NCI-H1436 treated with DMSO at 0.1 percent for 48 hours (cell line): Measurements from ENCODE around the gene C1QA.

Source experiments
- DNase-seq: peaks from one replicate; lab custom pipeline; 2025; lab: John Stamatoyannopoulos, UW

C1QA gene

GRCh38 chr1:22612671-22613571 lies 23.5 kb upstream of the C1QA start:
- no peak for DNase-seq

DNA sequence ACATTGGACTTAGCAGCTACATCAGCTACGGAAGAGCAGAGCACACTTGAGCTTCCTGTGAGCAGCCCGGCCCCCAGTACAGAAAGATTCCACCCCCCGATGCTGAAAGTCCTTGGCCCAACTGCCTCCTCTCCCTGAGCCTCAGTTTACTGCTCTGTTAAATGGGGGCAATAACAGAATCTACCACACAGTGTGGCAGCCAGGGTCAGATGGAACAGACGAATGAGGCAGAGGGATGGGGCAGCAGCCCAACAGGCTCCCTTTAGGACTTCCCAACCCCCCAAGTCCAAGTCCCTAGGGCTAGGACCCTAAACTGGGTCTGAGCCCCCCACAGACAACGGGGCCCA lies 22.9 kb upstream of the C1QA start:
- no peak for DNase-seq

DNA sequence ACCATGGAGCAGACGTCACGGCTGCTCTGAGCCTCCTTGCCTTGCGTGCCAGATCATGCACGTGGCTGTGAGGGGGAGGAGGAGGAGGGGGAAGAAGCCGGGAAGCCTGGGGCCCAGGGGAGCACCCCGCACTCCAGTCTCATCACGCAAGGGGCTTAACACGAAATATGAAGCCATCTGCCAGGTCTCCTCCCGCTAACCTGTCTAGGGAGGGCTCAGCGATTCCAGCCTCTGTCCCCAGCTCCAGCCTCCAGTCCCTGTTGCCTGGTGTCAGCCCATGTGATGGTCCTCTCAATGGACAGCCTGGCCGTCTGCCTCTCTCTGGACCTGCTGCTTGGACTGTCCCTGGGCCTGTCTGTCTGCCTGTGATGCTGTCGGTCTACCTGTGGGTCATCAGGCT lies 22.5 kb upstream of the C1QA start:
- no peak for DNase-seq

- no peak for DNase-seq
Measured at GRCh38 chr1:22615886-22616285, 20.5 kb upstream of the C1QA start.

DNA sequence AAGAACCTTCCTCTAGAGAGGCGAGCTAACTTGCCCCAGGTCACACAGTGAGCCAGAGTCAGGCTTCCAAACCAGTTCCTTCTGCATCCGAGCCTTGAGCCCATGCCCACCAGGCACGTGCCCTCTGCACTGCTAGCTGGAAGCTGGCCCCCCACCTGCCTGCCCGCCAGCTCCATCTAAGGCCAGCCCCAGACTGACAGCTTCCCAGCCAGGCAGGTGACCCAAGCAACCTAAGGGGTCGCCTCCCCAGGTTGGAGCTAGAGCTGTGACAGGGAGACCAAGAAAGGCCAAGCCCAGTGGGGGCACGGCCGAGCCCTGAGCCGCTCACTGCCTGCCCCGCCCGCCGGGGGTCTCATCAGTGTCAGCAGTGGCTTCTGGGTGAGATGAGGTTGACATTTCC lies 19.9 kb upstream of the C1QA start:
- DNase-seq, result no peak

- DNase-seq, result no peak
Measured at GRCh38 chr1:22618056-22618455, 18.4 kb upstream of the C1QA start.

DNA sequence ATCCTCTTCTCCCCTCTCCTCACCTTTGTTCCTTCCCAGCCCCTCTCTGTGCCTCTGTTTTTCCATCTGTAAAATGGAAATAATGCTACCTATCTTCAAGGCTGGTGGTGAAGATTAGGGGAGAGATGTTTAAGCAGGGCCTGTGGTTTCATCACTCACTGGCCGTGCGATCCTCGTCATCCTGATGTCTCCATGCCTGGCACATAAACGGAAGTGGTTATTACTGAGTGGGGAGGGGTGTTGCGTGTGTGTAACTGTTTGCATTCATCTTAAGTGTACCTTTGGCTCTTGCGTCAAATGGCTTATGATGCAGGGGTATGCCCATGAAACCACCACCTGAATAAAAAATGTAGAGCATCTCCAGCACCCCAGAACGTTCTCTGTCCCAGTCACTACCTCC lies 17.2 kb upstream of the C1QA start:
- no peak for DNase-seq

- no peak for DNase-seq
Measured at GRCh38 chr1:22619798-22620197, 16.6 kb upstream of the C1QA start.

- DNase-seq, result no peak
Measured at GRCh38 chr1:22621761-22622160, 14.7 kb upstream of the C1QA start.

- no peak for DNase-seq
Measured at GRCh38 chr1:22625262-22625925, 11.0 kb upstream of the C1QA start.

GRCh38 chr1:22626237-22627157 lies 9.9 kb upstream of the C1QA start:
- no peak for DNase-seq

- no peak for DNase-seq
Measured at GRCh38 chr1:22627331-22627730, 9.1 kb upstream of the C1QA start.

DNA sequence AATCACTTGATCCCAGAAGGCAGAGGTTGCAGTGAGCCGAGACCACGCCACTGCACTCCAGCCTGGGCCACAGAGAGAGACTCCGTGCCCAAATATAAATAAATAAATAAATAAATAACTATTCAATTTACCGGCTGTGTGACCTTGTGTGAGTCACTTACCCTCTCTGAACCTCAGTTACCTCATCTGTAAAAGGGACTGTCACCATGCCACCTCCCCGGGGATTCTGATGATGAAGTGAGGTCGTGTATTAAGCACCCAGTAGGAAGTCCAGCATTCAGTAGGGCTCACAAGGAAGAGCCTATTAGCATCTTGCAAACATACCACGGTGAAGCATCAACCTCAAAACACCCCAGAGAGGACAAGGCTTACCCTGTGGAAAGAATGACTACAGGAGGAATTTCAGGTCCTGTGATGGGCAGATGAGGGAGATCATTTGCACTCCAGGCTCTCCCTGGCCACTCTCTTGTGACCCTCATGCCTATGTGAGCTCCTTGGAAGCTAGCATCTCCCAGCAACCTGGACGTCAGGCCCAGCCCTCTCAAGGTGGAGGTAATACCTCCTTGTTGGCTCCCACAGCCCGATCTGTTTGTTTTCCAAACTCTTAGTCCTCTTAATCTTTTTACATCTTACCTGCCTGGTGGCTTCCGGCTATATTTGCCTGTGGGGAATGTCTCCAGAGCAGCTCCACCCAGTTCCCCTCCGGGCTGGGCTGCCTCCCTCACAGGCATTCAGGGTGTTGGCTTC lies 7.6 kb upstream of the C1QA start:
- no peak for DNase-seq

GRCh38 chr1:22629886-22630285 lies 6.5 kb upstream of the C1QA start:
- DNase-seq, result no peak

DNA sequence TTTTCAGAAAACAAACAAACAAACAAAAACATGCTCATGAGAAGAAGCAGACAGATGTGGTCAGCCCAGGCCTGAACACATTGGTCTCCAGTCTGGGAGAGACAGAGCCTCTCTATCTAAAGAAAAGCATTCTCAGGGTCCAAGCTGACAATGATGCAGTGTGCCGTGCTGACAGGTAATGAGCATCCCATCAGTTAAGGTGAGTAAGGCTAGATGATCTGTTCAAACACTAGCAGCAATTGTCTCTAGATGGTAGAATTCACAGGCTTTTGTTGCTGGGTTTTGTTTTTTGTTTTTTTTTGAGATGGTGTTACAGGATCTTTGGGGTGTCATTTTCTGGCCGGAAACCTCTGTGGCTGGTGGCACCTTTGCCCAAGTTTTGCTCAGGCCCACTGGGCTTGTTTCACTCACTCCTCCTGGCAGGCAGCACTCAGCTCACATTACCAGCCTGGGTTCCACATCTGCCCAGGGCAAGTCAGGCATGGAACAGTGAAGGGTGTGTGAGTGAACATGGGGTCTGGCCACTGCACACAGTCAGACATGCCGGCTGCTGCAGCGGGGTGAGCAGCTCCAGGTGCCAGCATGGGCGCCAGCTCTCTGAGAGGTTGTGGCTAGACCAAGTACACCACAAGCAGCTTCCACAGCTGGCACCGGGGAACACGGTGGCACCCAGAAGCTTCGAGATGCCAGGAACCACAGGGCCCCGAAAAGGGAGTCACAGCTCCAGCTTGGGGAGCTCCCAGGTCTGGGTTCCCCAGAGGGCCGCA lies 2.5 kb upstream of the C1QA start:
- no peak for DNase-seq

DNA sequence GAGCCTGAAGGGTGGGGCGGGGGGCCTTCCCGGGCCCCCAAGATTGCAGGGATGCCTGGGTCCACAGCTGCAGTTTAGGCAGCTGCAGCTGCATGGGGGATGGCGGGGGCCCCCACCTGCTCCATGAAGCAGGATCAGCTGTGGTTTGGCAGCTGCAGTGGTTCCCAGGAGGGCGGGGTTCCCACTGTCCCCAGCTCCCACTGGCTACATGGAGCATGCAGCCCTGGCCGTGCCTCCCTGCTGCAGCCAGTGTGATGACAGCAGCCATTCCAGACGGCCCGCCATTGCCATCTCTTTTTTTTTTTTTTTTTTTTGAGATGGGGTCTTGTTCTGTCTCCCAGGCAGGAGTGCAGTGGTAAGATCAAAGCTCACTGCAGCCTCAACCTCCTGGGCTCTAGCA lies 992 bp upstream of the C1QA start:
- no peak for DNase-seq

DNA sequence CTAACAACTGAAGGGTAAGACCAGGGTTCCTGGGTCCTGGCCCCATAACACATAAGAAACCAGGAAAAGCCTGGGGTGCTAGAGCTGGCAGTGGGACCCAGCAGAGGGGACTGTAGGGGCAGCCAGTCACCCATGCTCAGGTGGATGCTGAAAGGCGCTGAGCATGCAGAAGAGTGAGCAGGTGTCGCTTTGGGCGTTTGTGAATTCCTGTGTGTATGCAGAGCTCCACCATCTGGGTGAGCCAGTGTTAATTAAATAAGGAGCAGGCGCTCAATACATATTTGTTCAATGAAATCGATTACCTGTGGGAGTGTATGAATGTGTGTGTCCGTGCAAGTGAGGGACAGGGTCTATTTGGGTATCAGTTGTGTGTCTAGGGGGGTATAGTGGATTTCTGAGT lies 499 bp downstream of the C1QA start:
- DNase-seq, result no peak

DNA sequence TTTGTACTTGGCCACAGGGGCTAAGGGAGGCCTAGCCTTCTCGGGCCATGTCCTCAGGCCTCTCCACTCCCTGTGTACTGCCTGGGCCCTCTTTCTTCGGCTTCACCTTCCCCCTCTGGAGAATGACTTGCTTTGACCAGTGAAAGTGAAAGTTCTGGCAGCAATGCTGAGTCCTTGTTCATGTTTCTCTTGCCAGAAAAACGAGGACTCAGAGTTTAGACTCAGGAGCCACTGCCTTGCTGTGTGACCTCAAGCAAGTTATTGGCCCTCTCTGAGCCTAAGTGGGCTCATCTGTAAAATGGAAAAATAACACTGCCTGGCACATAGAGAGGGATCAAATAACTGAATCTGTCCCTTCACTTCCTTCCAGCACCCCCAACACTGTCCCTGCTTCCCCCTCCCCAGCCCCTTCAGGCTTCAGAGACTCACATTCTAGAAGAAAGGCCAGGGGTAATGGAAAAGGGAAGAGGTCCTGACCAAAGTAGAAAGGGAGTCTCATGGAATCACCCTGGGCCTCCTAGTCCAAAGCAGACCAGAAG lies 1.5 kb downstream of the C1QA start:
- no peak for DNase-seq

DNA sequence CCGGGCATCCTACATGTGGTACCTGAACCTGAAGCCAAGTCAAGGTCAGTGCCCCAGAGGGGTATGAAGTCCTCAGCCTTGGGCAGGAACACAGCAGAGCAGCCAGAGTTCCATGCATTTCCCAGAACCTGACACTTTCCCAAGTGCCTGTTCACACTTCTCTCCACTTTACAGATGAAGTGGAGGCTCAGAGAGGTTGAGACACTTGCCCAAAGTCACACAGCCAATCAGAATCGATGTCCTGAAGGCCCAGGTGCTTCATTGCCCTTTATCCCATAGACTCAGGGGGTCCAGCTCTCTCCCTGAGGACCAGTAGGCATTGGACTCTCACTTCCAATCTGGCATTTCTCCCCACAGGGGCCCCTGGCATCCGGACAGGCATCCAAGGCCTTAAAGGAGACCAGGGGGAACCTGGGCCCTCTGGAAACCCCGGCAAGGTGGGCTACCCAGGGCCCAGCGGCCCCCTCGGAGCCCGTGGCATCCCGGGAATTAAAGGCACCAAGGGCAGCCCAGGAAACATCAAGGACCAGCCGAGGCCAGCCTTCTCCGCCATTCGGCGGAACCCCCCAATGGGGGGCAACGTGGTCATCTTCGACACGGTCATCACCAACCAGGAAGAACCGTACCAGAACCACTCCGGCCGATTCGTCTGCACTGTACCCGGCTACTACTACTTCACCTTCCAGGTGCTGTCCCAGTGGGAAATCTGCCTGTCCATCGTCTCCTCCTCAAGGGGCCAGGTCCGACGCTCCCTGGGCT lies 2.2 kb downstream of the C1QA start:
- DNase-seq, result no peak

DNA sequence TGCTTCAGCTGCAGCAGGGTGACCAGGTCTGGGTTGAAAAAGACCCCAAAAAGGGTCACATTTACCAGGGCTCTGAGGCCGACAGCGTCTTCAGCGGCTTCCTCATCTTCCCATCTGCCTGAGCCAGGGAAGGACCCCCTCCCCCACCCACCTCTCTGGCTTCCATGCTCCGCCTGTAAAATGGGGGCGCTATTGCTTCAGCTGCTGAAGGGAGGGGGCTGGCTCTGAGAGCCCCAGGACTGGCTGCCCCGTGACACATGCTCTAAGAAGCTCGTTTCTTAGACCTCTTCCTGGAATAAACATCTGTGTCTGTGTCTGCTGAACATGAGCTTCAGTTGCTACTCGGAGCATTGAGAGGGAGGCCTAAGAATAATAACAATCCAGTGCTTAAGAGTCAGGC lies 2.9 kb downstream of the C1QA start:
- DNase-seq, result no peak
